Activated T-cell treated with anti-CD3 and anti-CD28 coated beads, Interleukin-2, amount 50 U/mL, for 4 hours (primary cell): ENCODE measurements around the gene AGXT2. TPM values are rescaled to one million over a fixed set of nuclear protein-coding genes. Genes with fewer than 3 reads are reported as not detected.

Experiments
- ATAC-seq, 2 donors: fragments of 200-7000 bp; cut with Tn5 transposase; one replicate each; pipeline ENCODE4 v1.10.0; 2021
- DNase-seq: peaks from one replicate; pipeline ENCODE4 v3.0.0-alpha.2; 2020
- H3K27me3 Mint-ChIP-seq: one replicate; pipeline ENCODE4 v1.8.0; 2021; ENCODE audit warnings: low read depth, mixed read lengths
- H3K36me3 Mint-ChIP-seq: one replicate; pipeline ENCODE4 v1.8.0; 2022; ENCODE audit warnings: mixed read lengths; ENCODE audit not compliant: insufficient read depth
- H3K4me1 Mint-ChIP-seq: one replicate; pipeline ENCODE4 v1.8.0; 2021; ENCODE audit warnings: low read depth, mixed read lengths
- H3K4me3 Mint-ChIP-seq: one replicate; pipeline ENCODE4 v1.8.0; 2021; ENCODE audit warnings: mild to moderate bottlenecking, moderate library complexity, mixed read lengths
- H3K9me3 Mint-ChIP-seq: one replicate; pipeline ENCODE4 v1.8.0; 2021; ENCODE audit warnings: mixed read lengths
- total RNA-seq, 3 donors: library from RNA; stranded (reverse); gene quantifications; one replicate each; pipeline ENCODE4 v1.2.1, GENCODE V29; 2021

The AGXT2 gene
- total RNA-seq, 3 donors from 2014 or later = not detected

DNA sequence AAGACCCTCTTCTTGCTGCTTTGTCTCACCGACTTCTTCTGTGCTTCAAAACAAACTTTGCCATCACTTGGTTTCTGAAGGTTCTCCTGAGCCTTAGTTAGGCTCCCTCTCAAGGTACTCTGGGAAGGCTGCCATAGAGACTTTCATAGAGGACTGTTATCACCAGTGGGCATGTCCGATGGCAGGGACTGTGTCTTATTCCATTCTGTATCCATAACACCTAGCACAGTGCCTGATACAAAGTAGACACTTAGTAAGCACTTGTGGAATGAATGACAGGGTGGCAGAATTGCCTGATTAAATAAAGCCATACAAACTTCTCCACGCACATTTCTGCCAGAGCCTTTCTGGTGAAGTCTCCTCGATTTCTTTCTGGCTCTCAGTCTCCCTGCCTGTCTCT lies 32.7 kb downstream of the AGXT2 start:
- Mint-ChIP-seq H3K36me3 (no peaks in the 10 kb centered on the region), H3K4me1 (no peaks in the 10 kb centered on the region), H3K27me3 (peaks cover 14% of the 10 kb centered on the region), H3K9me3 (no peaks in the 10 kb centered on the region), H3K4me3 (no peak overlapping the region)
- no peak for ATAC-seq
- DNase-seq = no peak

DNA sequence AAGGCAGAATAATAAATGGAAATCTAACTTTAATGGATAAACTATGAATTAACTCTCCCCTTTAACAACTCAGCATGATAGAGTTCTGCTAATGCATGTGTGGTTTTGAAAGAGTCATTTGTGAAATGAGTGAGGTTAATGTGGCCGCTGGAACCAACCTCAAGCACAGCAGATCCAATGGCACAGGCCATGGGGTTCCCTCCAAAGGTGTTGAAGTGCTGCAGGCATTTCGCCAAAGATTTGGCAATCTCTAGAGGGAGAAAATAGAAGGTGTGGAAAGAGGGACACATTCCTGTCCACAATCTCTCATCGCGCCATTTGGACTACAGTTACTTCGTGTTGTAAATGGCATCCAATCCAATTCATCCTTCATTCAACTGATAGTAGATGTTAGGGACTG lies 35.0 kb downstream of the AGXT2 start:
- H3K27me3 Mint-ChIP-seq = peaks cover 19% of the 10 kb centered on the region
- H3K36me3 Mint-ChIP-seq = no peaks in the 10 kb centered on the region
- no peak overlapping the region for H3K4me3 Mint-ChIP-seq
- no peaks in the 10 kb centered on the region for H3K4me1 Mint-ChIP-seq
- no peak for DNase-seq
- no peak for ATAC-seq
- no peaks in the 10 kb centered on the region for H3K9me3 Mint-ChIP-seq

- Mint-ChIP-seq H3K27me3 (peaks cover 18% of the 10 kb centered on the region), H3K4me1 (no peaks in the 10 kb centered on the region), H3K4me3 (no peak overlapping the region), H3K9me3 (no peaks in the 10 kb centered on the region), H3K36me3 (no peaks in the 10 kb centered on the region)
- DNase-seq (no peak), ATAC-seq (no peak)
Observed at GRCh38 chr5:35012365-35012764, 35.4 kb downstream of the AGXT2 start.

DNA sequence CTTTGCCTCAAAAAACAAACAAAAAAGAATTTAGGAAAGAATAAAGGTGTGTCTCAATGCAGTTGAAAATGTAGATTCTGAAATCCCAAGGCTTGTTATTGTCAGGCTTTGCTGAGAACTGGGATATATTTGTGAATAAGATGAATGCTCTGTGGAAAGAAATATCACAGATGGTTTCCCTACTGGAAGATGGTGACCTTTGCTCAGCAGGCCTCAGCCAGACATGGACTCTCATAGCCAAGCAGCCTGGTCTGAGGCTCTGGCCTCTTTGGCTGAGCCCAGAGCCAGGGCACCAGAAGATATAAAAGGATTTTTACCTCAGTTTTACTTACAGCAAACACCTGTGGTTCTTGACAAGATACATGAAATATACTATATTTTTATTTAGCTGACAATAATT lies 37.1 kb downstream of the AGXT2 start:
- Mint-ChIP-seq H3K4me1 (no peaks in the 10 kb centered on the region), H3K9me3 (no peaks in the 10 kb centered on the region), H3K36me3 (no peaks in the 10 kb centered on the region), H3K4me3 (no peak overlapping the region), H3K27me3 (peaks cover 15% of the 10 kb centered on the region)
- DNase-seq (no peak), ATAC-seq (no peak)

GRCh38 chr5:35009657-35010056 lies 38.1 kb downstream of the AGXT2 start:
- Mint-ChIP-seq H3K4me3 (no peak overlapping the region), H3K9me3 (no peaks in the 10 kb centered on the region), H3K36me3 (no peaks in the 10 kb centered on the region), H3K27me3 (peaks cover 18% of the 10 kb centered on the region), H3K4me1 (no peaks in the 10 kb centered on the region)
- DNase-seq (no peak), ATAC-seq (no peak)

DNA sequence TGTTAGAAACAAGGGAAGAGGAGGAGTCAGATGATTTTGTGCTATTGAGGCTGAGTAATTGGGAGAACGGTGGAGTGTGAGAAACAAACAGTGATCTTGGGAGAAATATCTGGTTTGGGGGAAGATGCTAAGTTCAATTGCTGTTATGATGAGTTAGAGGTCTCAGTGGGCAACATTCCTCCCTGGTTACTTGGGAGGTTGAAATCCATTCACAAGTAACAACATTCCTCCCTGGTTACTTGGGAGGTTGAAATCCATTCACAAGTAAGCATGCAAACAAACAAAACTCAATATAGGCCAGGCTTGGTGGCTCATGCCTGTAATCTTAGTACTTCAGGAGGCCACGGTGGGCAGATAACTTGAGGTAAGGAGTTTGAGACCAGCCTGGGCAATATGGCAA lies 38.7 kb downstream of the AGXT2 start:
- Mint-ChIP-seq H3K4me3 (no peak overlapping the region), H3K9me3 (no peaks in the 10 kb centered on the region), H3K36me3 (no peaks in the 10 kb centered on the region), H3K27me3 (peaks cover 20% of the 10 kb centered on the region), H3K4me1 (no peaks in the 10 kb centered on the region)
- ATAC-seq (no peak), DNase-seq (no peak)

DNA sequence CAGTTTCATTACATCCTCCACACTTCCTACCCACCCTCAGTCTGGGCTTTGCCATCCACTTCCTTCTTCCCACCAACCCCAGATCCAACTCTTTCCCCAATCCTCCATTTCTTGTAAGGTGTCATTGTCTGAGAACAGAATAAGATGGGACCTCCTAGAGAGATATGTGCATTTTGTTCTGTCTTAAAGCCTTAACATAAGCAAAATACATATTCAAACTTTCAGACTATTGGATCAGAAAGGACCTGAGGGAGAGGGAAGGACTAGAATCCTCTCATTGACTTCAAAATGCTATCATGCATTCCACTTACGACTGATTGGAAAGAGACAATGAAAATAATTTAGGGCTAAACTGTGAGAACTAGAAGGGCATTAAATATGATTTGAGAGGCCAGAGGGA lies 43.0 kb downstream of the AGXT2 start:
- no peak overlapping the region for H3K4me3 Mint-ChIP-seq
- H3K36me3 Mint-ChIP-seq = no peaks in the 10 kb centered on the region
- ATAC-seq (no peak), DNase-seq (no peak)
- H3K9me3 Mint-ChIP-seq = no peaks in the 10 kb centered on the region
- peaks cover 28% of the 10 kb centered on the region for H3K27me3 Mint-ChIP-seq
- no peaks in the 10 kb centered on the region for H3K4me1 Mint-ChIP-seq

DNA sequence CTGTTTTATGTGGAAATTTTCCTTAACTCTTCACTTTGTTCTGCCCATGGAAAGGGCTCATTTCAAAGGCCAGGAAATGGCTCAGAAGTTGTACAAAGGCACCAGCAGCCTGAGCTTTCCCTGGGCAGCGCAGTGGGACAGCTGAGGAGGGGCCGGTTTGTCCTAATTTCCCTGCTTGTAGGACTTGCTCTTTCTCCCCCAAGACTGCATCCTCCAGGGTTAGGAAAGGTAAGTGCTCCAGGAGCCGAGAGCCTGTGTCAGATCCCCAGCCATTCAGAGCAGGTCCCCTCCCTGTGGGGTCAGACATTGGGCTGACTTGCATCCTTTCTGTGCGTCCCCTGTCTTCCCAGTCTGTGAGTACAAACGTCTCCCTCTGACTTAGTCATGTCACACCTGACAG lies 43.5 kb downstream of the AGXT2 start:
- no peak overlapping the region for H3K4me3 Mint-ChIP-seq
- H3K27me3 Mint-ChIP-seq = peaks cover 25% of the 10 kb centered on the region
- no peaks in the 10 kb centered on the region for H3K36me3 Mint-ChIP-seq
- ATAC-seq (no peak), DNase-seq (no peak)
- no peaks in the 10 kb centered on the region for H3K9me3 Mint-ChIP-seq
- no peaks in the 10 kb centered on the region for H3K4me1 Mint-ChIP-seq

DNA sequence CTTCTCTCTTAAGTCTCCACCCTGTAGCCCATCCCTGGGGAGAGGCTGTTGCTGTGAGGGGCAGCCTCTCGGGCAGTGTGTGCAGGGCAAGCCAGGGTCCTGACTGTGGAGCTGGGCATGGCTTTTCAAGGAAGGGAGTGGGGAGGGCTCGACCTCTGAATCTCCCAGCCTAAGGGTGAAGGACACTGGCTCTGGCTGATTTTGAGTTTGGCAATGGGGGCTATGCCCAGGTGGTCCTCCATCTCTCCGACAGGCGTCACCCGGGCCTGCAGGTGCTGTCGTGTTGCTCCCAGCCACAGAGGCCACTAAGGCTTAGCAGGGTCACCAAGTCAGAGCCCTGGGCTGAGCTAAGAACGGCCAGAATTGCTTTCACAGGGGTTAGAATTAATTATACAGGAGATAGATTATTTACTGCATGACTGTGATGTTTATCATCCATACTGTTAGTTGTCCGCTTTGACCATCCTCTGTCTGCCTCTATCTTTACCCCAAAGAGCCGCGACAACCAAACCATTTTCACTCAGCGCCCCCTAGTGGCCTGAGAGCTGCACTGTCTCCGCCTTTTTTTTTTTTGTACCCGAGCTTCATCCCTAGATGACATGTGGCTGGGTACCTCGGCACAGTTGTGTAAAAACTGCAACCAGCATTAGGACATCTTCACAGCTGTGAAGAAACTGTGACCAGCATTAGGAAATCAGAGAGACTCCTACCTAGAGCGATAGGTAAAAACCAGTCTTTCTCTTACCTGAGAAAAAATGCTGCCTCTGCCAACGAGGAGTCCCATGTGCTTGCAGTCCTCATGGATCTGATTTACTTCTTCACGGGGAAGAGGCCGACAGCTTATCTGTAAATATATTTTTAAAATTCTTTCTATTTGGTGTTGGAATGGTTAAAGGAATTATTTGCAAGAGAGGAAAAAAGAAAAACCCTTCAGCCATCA lies 44.5 kb downstream of the AGXT2 start:
- no peaks in the 10 kb centered on the region for H3K36me3 Mint-ChIP-seq
- no peak overlapping the region for H3K4me3 Mint-ChIP-seq
- no peaks in the 10 kb centered on the region for H3K4me1 Mint-ChIP-seq
- no peaks in the 10 kb centered on the region for H3K9me3 Mint-ChIP-seq
- peaks cover 26% of the 10 kb centered on the region for H3K27me3 Mint-ChIP-seq
- peak; percentile 41 for DNase-seq
- ATAC-seq = peak; percentile 41 to 51

- H3K4me3 Mint-ChIP-seq = no peak overlapping the region
- no peaks in the 10 kb centered on the region for H3K36me3 Mint-ChIP-seq
- H3K27me3 Mint-ChIP-seq = peaks cover 28% of the 10 kb centered on the region
- ATAC-seq (no peak), DNase-seq (no peak)
- no peaks in the 10 kb centered on the region for H3K9me3 Mint-ChIP-seq
- H3K4me1 Mint-ChIP-seq = no peaks in the 10 kb centered on the region
Observed at GRCh38 chr5:35002459-35002858, 45.3 kb downstream of the AGXT2 start.

DNA sequence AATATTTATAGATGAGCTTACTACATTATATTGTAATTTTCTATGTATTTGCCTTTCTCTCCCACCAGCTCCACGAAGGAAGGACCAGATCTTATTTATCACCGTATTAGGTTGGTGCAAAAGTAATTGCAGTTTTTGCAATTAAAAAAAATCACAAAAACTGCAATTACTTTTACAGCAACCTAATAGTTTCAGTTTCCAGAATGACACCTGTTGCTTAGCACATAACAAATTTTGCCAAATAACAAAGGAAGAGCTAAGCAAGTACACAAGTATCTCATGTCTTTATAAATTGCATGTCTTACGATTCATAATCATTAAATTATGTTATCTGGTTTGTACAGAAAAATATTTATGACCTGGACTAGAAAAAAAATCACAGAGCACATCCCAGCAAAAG lies 45.9 kb downstream of the AGXT2 start:
- H3K9me3 Mint-ChIP-seq = no peaks in the 10 kb centered on the region
- DNase-seq = no peak
- no peaks in the 10 kb centered on the region for H3K4me1 Mint-ChIP-seq
- peaks cover 28% of the 10 kb centered on the region for H3K27me3 Mint-ChIP-seq
- H3K4me3 Mint-ChIP-seq = no peak overlapping the region
- H3K36me3 Mint-ChIP-seq = no peaks in the 10 kb centered on the region
- no peak for ATAC-seq

- no peak overlapping the region for H3K4me3 Mint-ChIP-seq
- no peaks in the 10 kb centered on the region for H3K4me1 Mint-ChIP-seq
- DNase-seq = no peak
- no peaks in the 10 kb centered on the region for H3K36me3 Mint-ChIP-seq
- no peaks in the 10 kb centered on the region for H3K9me3 Mint-ChIP-seq
- ATAC-seq = no peak
- H3K27me3 Mint-ChIP-seq = peaks cover 23% of the 10 kb centered on the region
Observed at GRCh38 chr5:34998058-34998789, 49.5 kb downstream of the AGXT2 start.

GRCh38 chr5:34996261-34996660 lies 51.5 kb downstream of the AGXT2 start:
- ATAC-seq = no peak
- Mint-ChIP-seq H3K36me3 (no peaks in the 10 kb centered on the region), H3K9me3 (no peaks in the 10 kb centered on the region), H3K27me3 (peaks cover 23% of the 10 kb centered on the region), H3K4me3 (no peak overlapping the region), H3K4me1 (no peaks in the 10 kb centered on the region)
- no peak for DNase-seq

- H3K36me3 Mint-ChIP-seq = no peaks in the 10 kb centered on the region
- ATAC-seq (no peak), DNase-seq (no peak)
- peaks cover 29% of the 10 kb centered on the region for H3K27me3 Mint-ChIP-seq
- no peaks in the 10 kb centered on the region for H3K4me1 Mint-ChIP-seq
- no peak overlapping the region for H3K4me3 Mint-ChIP-seq
- H3K9me3 Mint-ChIP-seq = no peaks in the 10 kb centered on the region
Observed at GRCh38 chr5:34993951-34994350, 53.8 kb downstream of the AGXT2 start.
